GM23248 (cell line): ENCODE results near the gene AQP10. TPM values are rescaled to one million over a fixed set of nuclear protein-coding genes. Genes with fewer than 3 reads are reported as not detected.

Experiments
- DNase-seq: peaks from one replicate; pipeline ENCODE4 v3.0.0-alpha.2; 2015
- H2AFZ ChIP-seq: fragments of 200-600 bp; sonication (generic); 2 replicates; pipeline ENCODE4 v1.6.1; 2016; ENCODE audit warnings: antibody characterized with exemption
- H3F3A ChIP-seq: fragments of 200-600 bp; sonication (generic); 2 replicates; pipeline ENCODE4 v1.6.1; 2016; ENCODE audit warnings: mild to moderate bottlenecking, antibody characterized with exemption, mixed run types; ENCODE audit not compliant: insufficient read depth
- H3K27ac ChIP-seq: fragments of 200-600 bp; sonication (generic); 2 replicates; pipeline ENCODE4 v1.5.1; 2016; ENCODE audit warnings: mild to moderate bottlenecking
- H3K27me3 ChIP-seq: fragments of 200-600 bp; sonication (generic); replicated peaks from 2 replicates; pipeline ENCODE4 v1.6.1; 2016; ENCODE audit warnings: mild to moderate bottlenecking; ENCODE audit not compliant: insufficient read depth
- H3K36me3 ChIP-seq: fragments of 200-600 bp; sonication (generic); 2 replicates; pipeline ENCODE4 v1.6.1; 2016; ENCODE audit warnings: low read depth, mild to moderate bottlenecking
- H3K4me1 ChIP-seq: fragments of 200-600 bp; sonication (generic); 2 replicates; pipeline ENCODE4 v1.6.1; 2016; ENCODE audit warnings: mild to moderate bottlenecking; ENCODE audit not compliant: insufficient read depth
- H3K4me2 ChIP-seq: fragments of 200-600 bp; sonication (generic); one replicate; pipeline ENCODE4 v1.6.1; 2016; ENCODE audit warnings: mild to moderate bottlenecking; ENCODE audit not compliant: unreplicated experiment
- H3K4me3 ChIP-seq: fragments of 200-600 bp; sonication (generic); 2 replicates; pipeline ENCODE4 v1.5.1; 2016; ENCODE audit warnings: mild to moderate bottlenecking
- H3K79me2 ChIP-seq: fragments of 200-600 bp; sonication (generic); 2 replicates; pipeline ENCODE4 v1.6.1; 2016; ENCODE audit warnings: mild to moderate bottlenecking; ENCODE audit not compliant: insufficient read depth
- H3K9ac ChIP-seq: fragments of 200-600 bp; sonication (generic); 2 replicates; pipeline ENCODE4 v1.6.1; 2016; ENCODE audit warnings: mild to moderate bottlenecking
- H3K9me2 ChIP-seq: fragments of 200-600 bp; sonication (generic); 2 replicates; pipeline ENCODE4 v1.6.1; 2016; ENCODE audit warnings: mixed run types, mild to moderate bottlenecking, moderate library complexity; ENCODE audit not compliant: insufficient read depth
- H3K9me3 ChIP-seq: fragments of 200-600 bp; sonication (generic); one replicate; pipeline ENCODE4 v1.6.1; 2017; ENCODE audit warnings: low read depth
- H4K20me1 ChIP-seq: fragments of 200-600 bp; sonication (generic); 2 replicates; pipeline ENCODE4 v1.6.0; 2016; ENCODE audit not compliant: insufficient read depth
- EZH2 ChIP-seq: fragments of 200-600 bp; sonication (generic); IDR thresholded peaks from 2 replicates; pipeline ENCODE4 v1.6.1; 2018; ENCODE audit warnings: antibody characterized with exemption, mild to moderate bottlenecking; ENCODE audit not compliant: insufficient read depth, poor library complexity, severe bottlenecking
- EZH2phosphoT487 ChIP-seq: fragments of 200-600 bp; sonication (generic); IDR thresholded peaks from 2 replicates; pipeline ENCODE4 v1.6.1; 2018; ENCODE audit warnings: antibody characterized with exemption, moderate library complexity, mild to moderate bottlenecking, low read depth; ENCODE audit not compliant: insufficient read depth
- WGBS, 2 experiments: methylation state at CpG; one replicate each; pipeline ENCODE4 v1.1.6; 2015 to 2017; ENCODE audit warnings: low lambda C conversion rate in 2 of 2, low coverage in 1 of 2; ENCODE audit errors: missing lambda C conversion rate in 2 of 2; 5-methylcytosine and 5-hydroxymethylcytosine counted together
- in situ Hi-C: fragments of 300-500 bp; cut with MboI; formaldehyde crosslinking; loops from 2 replicates; pipeline ENCODE4 v1.15.0; 2020
- polyA plus RNA-seq: library from polyadenylated mRNA; unstranded; fragments of >200 nt; fragmentation: Nextera tagmentation; extraction: Ambion mirVana; gene quantifications from 2 replicates; pipeline ENCODE4 v1.2.1, GENCODE V29; 2016
- total RNA-seq: library from RNA; depleted of rRNA; stranded (reverse); fragments of >200 nt; shearing (Covaris generic); gene quantifications from 2 replicates; pipeline ENCODE4 v1.2.3, GENCODE V29; 2014

Gene AQP10
- total and polyA plus RNA-seq, 2 experiments from 2014 or later = not detected

DNA sequence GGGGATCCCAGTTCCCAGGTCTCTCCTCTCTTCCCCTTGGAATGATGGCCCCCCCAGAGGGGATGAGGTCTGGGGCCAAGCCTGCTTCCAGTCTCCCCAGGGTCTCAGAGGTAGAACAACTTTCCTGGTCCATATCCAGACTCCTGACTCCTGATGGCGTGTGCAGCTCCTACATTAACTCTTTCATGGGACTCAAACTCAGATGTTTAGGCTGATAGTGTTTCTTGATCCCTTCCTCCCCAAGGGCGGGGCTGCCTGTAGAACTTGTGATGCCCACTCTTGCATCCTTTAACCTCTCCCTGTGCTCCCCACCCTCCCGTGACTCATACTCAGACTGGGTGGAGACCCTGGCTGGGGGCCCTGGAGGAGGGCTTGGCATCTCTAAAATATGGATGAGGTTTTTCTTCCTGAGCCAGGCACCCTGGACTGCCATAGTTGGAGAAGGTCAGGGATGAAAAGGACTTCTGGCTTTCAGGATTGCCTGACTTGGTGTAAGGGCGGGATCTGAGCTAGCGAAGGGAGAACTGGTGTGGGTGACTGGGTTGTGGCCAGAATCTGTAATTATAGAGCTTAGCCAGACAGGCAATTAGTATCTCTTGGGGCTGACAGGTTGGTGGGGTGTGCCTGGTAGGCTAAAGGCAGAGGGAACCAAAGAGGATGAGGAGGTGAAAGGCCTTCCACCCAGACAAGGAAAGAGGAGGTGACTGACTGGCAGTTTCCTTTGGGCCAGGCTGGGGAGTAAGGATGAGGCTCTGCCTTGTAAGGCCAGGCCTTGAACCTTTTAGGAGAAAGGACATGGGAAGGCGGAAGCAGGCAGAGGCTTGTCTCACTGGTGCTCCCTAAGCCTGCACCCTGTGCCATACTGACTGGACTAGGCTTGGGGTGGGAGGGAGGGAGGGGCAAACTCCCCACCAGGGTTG is 5.9 kb downstream of the AQP10 start:
- H3K4me2 ChIP-seq = peak overlapping the region; percentile 78
- H3K9me3 ChIP-seq = no peaks in the 10 kb centered on the region
- no peaks in the 10 kb centered on the region for H3K9me2 ChIP-seq
- H3K4me3 ChIP-seq = peak overlapping the region; percentile 84
- WGBS, 2 experiments = 3 to 12% methylated on average over 5 to 6 of the region's 6 CpGs
- peaks cover 17% of the 10 kb centered on the region for H3K4me1 ChIP-seq
- TF ChIP-seq EZH2phosphoT487 (no peak), EZH2 (no peak)
- peak overlapping the region; percentile 98 for H3K9ac ChIP-seq
- in situ Hi-C loops = no loop called here
- H3K36me3 ChIP-seq = peaks cover 6% of the 10 kb centered on the region
- H3K79me2 ChIP-seq = peaks cover 38% of the 10 kb centered on the region
- peaks cover 6% of the 10 kb centered on the region for H3F3A ChIP-seq
- H3K27me3 ChIP-seq = no peaks in the 10 kb centered on the region
- peak; percentile 94 for DNase-seq
- H3K27ac ChIP-seq = peak overlapping the region; percentile 100
- H2AFZ ChIP-seq = peak overlapping the region; percentile 45
- H4K20me1 ChIP-seq = 0 out of 2 replicates have a peak, but pooled peaks cover 4% of the 10 kb centered on the region

- peak overlapping the region; percentile 78 for H3K4me2 ChIP-seq
- H3K27ac ChIP-seq = peak overlapping the region; percentile 100
- TF ChIP-seq EZH2 (no peak), EZH2phosphoT487 (no peak)
- 0 out of 2 replicates have a peak, but pooled peaks cover 4% of the 10 kb centered on the region for H4K20me1 ChIP-seq
- H3K79me2 ChIP-seq = peaks cover 42% of the 10 kb centered on the region
- H3F3A ChIP-seq = peaks cover 15% of the 10 kb centered on the region
- in situ Hi-C loops = no loop called here
- 25 to 30% methylated on average over 5 of the region's 5 CpGs for WGBS, 2 experiments
- no peaks in the 10 kb centered on the region for H3K9me2 ChIP-seq
- peaks cover 15% of the 10 kb centered on the region for H3K36me3 ChIP-seq
- peak overlapping the region; percentile 63 for H3K4me3 ChIP-seq
- H2AFZ ChIP-seq = no peak overlapping the region
- no peaks in the 10 kb centered on the region for H3K9me3 ChIP-seq
- peak overlapping the region; percentile 98 for H3K9ac ChIP-seq
- H3K27me3 ChIP-seq = no peaks in the 10 kb centered on the region
- peaks cover 17% of the 10 kb centered on the region for H3K4me1 ChIP-seq
- DNase-seq = no peak
These were observed 6.8 kb downstream of the AQP10 start for GRCh38 chr1:154327466-154328317.

- Histone ChIP-seq H3K4me3 (peak overlapping the region; percentile 63), H4K20me1 (0 out of 2 replicates have a peak, but pooled peaks cover 4% of the 10 kb centered on the region), H3K36me3 (peaks cover 20% of the 10 kb centered on the region), H3K9me2 (no peaks in the 10 kb centered on the region), H3F3A (peaks cover 20% of the 10 kb centered on the region), H3K4me1 (peaks cover 17% of the 10 kb centered on the region), H3K9ac (peak overlapping the region; percentile 98), H2AFZ (0 out of 2 replicates have a peak overlapping the region, but pooled peaks have one; percentile 23), H3K27ac (peak overlapping the region; percentile 100), H3K27me3 (no peaks in the 10 kb centered on the region), H3K4me2 (peak overlapping the region; percentile 78), H3K9me3 (no peaks in the 10 kb centered on the region), H3K79me2 (peaks cover 47% of the 10 kb centered on the region)
- no peak for TF ChIP-seq EZH2phosphoT487
- DNase-seq = peak; percentile 92
- in situ Hi-C loops = no loop called here
- 4 to 8% methylated on average over 33 to 71 of the region's 76 CpGs for WGBS, 2 experiments
These were observed 7.6 kb downstream of the AQP10 start for GRCh38 chr1:154328318-154329151.

GRCh38 chr1:154329152-154329521 is 8.2 kb downstream of the AQP10 start:
- Histone ChIP-seq H3F3A (peaks cover 24% of the 10 kb centered on the region), H3K9me2 (no peaks in the 10 kb centered on the region), H3K27ac (peak overlapping the region; percentile 100), H3K9me3 (no peaks in the 10 kb centered on the region), H2AFZ (no peak overlapping the region), H3K4me1 (peaks cover 20% of the 10 kb centered on the region), H4K20me1 (0 out of 2 replicates have a peak, but pooled peaks cover 4% of the 10 kb centered on the region), H3K9ac (peak overlapping the region; percentile 98), H3K4me3 (peak overlapping the region; percentile 63), H3K27me3 (no peaks in the 10 kb centered on the region), H3K79me2 (peaks cover 47% of the 10 kb centered on the region), H3K36me3 (peaks cover 21% of the 10 kb centered on the region), H3K4me2 (peak overlapping the region; percentile 78)
- WGBS, 2 experiments = 42 to 51% methylated on average over 6 of the region's 6 CpGs
- in situ Hi-C loops = no loop called here
- peak; percentile 43 for DNase-seq
- TF ChIP-seq EZH2phosphoT487 (no peak), EZH2 (no peak)
